ENCODE data around the gene RAB44. TPM values are rescaled to one million over a fixed set of nuclear protein-coding genes. Genes with fewer than 3 reads are reported as not detected.

The RAB44 gene
- total and polyA plus RNA-seq, 2 of the 4 experiments (the other 2 are of a cell fraction) = 0.03 TPM; not detected in 1

DNA sequence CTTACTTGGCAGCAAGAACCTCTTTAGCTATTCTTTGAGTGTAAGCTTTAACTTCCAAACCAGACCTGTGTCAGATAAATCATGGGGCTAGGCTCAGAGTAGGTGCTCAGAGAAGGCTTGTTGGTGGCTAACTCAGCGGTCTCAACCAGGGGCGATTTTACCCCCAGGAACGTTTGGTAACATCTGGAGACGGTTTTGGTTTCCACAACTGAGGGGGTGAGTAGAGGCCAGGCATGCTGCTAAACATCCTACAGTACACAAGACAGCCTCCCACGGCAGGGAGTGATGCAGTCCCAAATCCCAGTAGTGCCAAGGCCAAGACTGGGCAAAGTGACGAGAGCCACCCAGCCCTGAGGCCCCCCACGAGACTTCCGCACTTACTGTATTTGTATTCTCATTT lies 59.2 kb downstream of the RAB44 start:
- Histone ChIP-seq H3K4ac (ENCODE audit: low read depth, low read length) (no peak overlapping the region), H2BK15ac (ENCODE audit: low read depth, low read length) (no peak overlapping the region), H3K9ac (ENCODE audit: low read depth, low read length) (no peak overlapping the region), H3K23ac (ENCODE audit: low read depth, low read length) (no peak overlapping the region), H3K56ac (ENCODE audit: extremely low read depth, insufficient read depth, low read length) (no peak overlapping the region), H4K5ac (ENCODE audit: low read depth, low read length) (no peak overlapping the region), H3K4me3 (ENCODE audit: insufficient read depth, low read depth, low read length) (no peak overlapping the region), H3K4me1 (ENCODE audit: control insufficient read depth, insufficient read depth, low read length) (no peaks in the 10 kb centered on the region; the same call in 1 of the 2 replicates), H3K36me3 (ENCODE audit: control insufficient read depth, insufficient read depth, low read length) (no peaks in the 10 kb centered on the region), H3K79me1 (ENCODE audit: low read depth in 1 of 2, low read length in 2 of 2) (no peaks in the 10 kb centered on the region), H3K9me1 (ENCODE audit: insufficient read depth, low read length) (0 out of 2 replicates have a peak, but pooled peaks cover 4% of the 10 kb centered on the region), H3K9me3 (ENCODE audit: control insufficient read depth, insufficient read depth, low read length) (no peaks in the 10 kb centered on the region), H2AK5ac (ENCODE audit: low read depth, low read length) (no peak overlapping the region), H3K4me2 (ENCODE audit: low read depth, low read length) (no peak overlapping the region), H2BK5ac (ENCODE audit: low read depth, low read length, poor library complexity, severe bottlenecking) (no peak overlapping the region), H4K8ac (ENCODE audit: low read depth in 2 of 2, low read length in 2 of 2) (no peak overlapping the region), H3K27me3 (ENCODE audit: control insufficient read depth, insufficient read depth, low read length) (peaks cover 10% of the 10 kb centered on the region), H2AK9ac (replicated peaks; ENCODE audit: low read depth, low read length, poor library complexity) (no peak overlapping the region), H4K91ac (ENCODE audit: insufficient read depth, low read depth, low read length) (no peak overlapping the region), H3K18ac (ENCODE audit: low read depth, low read length) (no peak overlapping the region), H2AFZ (replicated peaks; ENCODE audit: low read length, poor library complexity) (peak overlapping the region; percentile 8), H4K20me1 (ENCODE audit: insufficient read depth, low read length) (no peaks in the 10 kb centered on the region), H2BK20ac (ENCODE audit: low read depth, low read length) (no peak overlapping the region), H3K14ac (replicated peaks; ENCODE audit: low read depth, low read length) (no peak overlapping the region), H3K27ac (ENCODE audit: insufficient read depth, low read length) (no peak overlapping the region), H2BK120ac (ENCODE audit: low read depth, low read length) (no peak overlapping the region)
- dilution Hi-C loops (cut with HindIII; ENCODE audit: low sequenced_read_pairs, unreplicated experiment) = no loop called here
- no peak for ATAC-seq (ENCODE audit: low read depth)
- TF ChIP-seq RAD21 (IDR thresholded peaks at IDR 0.05; ENCODE audit: low read length) = no peak
- TF ChIP-seq MXI1 (IDR thresholded peaks at IDR 0.05; ENCODE audit: borderline replicate concordance, low read depth, low read length) = no peak
- TF ChIP-seq, protein P1, sequence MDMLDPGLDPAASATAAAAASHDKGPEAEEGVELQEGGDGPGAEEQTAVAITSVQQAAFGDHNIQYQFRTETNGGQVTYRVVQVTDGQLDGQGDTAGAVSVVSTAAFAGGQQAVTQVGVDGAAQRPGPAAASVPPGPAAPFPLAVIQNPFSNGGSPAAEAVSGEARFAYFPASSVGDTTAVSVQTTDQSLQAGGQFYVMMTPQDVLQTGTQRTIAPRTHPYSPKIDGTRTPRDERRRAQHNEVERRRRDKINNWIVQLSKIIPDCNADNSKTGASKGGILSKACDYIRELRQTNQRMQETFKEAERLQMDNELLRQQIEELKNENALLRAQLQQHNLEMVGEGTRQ (IDR thresholded peaks at IDR 0.05; ENCODE audit: low read depth, low read length) = no peak
- TF ChIP-seq CEBPB (IDR thresholded peaks at IDR 0.05; ENCODE audit: low read depth, low read length) = no peak
- TF ChIP-seq, protein P2, sequence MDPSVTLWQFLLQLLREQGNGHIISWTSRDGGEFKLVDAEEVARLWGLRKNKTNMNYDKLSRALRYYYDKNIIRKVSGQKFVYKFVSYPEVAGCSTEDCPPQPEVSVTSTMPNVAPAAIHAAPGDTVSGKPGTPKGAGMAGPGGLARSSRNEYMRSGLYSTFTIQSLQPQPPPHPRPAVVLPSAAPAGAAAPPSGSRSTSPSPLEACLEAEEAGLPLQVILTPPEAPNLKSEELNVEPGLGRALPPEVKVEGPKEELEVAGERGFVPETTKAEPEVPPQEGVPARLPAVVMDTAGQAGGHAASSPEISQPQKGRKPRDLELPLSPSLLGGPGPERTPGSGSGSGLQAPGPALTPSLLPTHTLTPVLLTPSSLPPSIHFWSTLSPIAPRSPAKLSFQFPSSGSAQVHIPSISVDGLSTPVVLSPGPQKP (IDR thresholded peaks at IDR 0.05; ENCODE audit: borderline replicate concordance, low read depth, low read length) = no peak
- TF ChIP-seq NFE2L2 (IDR thresholded peaks at IDR 0.05; ENCODE audit: low read depth, low read length) = no peak
- no peak for TF ChIP-seq POLR2A (IDR thresholded peaks at IDR 0.05; ENCODE audit: low read depth, low read length)
- no peak for TF ChIP-seq RFX5 (IDR thresholded peaks at IDR 0.05; ENCODE audit: low read depth, low read length)
- ChIA-PET CTCF (no interaction called here), POLR2A (ENCODE audit: unreplicated experiment) (no interaction called here)
- no CpG with 5 or more reads among the region's 8 CpGs for WGBS, 2 experiments (ENCODE audit: extremely low coverage in 2 of 2, insufficient read length in 1 of 2)
- DNase-seq = no peak
- intact Hi-C loops (cut with micrococcal nuclease) = no loop called here
- in situ Hi-C loops (cut with MboI; ENCODE audit: low sequenced_read_pairs) = loop anchor here (5.0 kb wide), 1 partner anchor 134 kb away; no protein-coding TSS in a partner anchor
- BruUV-seq (replicated peaks) = no TSS peak

Data from IMR-90 (cell line).